Inferior parietal cortex (tissue), 1 donor: ENCODE data around the gene IL10RA.
"Not testable (repeated sequence)": the region's sequence is repeated elsewhere in the genome, so short reads cannot be mapped to it uniquely, and the experiment has no call there.

Source experiments
- DNase-seq: peaks from one replicate; pipeline ENCODE4 v3.0.0-alpha.2; 2016; ENCODE audit errors: extremely low spot score

IL10RA gene

DNA sequence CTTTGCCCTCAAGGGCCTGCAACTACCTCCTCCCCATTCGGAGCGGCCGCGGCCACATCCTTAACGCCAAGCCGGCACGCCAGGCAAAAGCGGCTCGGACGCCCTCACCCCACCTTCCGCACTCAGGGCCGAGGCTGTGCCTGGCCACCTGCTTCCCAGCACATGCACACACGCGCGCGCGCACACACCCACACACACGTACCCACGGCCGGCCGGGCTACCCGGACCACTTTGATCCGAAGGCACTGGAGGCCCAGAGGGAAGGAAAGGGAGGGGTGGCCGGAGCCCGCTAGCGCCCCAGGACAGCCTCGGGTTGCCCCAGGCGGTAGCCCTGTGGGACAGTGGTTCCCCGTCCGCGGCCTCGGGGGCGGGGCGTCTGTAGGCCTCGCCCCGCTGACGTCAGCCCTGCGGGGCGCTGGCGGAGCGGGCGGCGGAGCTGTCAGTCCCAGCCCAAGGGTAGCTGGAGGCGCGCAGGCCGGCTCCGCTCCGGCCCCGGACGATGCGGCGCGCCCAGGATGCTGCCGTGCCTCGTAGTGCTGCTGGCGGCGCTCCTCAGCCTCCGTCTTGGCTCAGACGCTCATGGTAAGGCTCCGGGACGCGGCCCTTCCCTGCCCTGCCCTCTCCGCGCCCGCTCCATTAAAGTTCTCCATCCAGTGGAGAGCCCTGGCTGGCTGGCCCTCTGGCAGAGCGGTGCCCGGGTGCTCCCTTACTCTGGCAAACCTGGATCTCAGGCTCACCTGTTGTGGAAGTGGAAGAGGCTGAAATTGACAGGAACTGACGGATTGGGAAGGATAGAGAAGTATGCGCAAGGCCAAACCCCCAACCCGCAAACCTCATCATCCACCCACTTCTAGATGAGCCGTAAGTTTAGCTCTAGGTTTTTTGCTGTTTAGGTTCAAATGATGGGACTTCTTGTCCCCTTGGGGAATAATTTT, at the start of gene IL10RA:
TSS of gene IL10RA (plus strand) at position 442 of the 935 bp plus-strand sequence. CDS start at position 516, 74 bp downstream.
- DNase-seq = peak; percentile 75

DNA sequence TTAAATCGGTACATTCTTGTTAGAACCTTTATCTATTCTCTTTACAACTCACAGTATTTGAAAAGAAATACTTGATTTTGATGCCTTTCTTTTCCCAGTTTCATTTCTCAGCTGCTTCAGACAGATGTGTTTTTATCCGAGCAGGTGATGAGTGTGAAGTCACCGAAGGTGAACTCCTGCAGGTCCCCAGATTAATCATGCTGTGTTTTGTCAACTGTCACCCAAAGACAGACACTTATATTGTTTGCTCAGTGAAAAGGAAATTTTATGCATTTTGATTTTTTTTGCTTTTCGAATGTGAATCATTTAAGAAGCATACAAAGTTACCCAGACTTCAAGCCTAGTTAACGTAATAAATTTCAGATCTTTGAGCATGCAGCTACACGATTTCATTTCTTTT, 49.2 kb upstream of the IL10RA start:
- DNase-seq = no peak

DNA sequence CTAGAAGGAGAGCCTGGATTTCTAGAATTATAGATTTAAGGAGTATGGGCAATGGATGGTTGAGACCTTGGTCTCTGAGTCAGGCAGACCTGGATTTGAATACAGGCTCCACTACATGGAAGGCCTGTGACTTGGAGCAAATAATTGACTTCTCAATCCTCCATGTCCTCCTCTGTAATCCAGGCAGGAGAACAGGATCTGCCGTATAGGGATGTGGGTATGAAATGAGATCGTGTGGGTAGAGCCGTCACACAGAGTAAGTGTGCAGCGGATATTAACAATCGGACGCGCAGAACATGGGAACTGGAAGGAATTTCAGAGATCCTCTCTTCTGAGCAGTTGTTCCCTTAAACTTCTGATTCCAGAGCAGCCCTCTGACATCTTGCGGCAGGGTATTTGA, 45.5 kb upstream of the IL10RA start:
- no peak for DNase-seq

DNA sequence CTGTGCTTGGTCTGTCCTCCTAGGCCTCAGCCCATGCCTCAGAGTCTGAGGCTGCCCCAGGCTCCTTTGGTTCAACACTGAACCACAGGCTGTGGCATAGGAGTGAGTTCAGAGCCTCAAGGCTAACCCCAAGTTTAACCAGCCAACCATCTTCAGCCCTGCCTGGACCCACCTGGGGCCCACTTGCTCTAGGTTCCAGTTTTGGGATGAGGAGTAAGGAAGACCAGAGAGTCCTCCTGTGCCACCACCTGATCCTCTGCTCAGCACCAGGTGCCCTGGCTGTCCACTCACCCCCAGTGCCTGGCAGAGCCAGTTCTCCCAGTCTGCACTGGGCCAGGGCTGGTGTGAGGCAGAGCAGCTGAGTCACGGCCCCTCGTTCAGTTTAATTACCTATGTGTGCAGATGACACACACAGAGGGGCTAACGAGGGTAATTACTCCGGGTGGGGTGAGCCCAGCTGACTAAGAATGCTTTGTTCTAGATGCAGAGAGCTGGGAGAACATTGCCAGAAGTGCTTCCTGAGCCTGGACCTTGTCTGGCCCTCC, 45.0 kb upstream of the IL10RA start:
- no peak for DNase-seq

DNA sequence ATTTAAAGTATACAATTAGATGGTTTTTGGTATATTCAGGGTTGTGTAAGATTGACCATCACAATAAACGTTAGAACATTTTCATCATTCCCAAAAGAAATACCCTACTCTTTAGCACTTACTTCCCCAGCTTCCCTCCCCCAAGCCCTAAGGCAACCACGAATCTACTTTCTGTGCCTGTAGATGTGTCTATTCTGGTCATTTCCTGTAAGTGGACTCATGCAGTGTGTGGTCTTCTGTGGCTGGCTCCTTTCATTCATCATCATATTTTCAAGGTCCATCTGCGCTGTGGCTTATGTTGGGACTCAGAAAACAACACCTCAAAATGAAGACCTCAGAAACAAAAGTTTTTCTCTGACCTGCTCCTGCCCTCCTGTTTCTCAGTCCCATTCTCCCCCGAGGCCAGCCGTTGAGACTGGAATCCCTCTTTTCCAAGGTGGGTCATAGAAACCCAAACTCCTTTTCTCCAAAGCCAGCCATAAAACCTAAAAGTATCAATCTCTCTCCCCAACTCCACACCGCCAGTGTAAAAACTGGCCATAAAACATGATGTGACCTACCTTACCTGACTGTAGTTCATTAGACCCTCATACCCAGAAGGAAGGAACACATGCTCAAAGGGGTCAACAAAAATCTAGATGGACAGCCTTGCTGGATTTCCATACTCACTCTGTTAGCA, 44.1 kb upstream of the IL10RA start:
- no peak for DNase-seq

DNA sequence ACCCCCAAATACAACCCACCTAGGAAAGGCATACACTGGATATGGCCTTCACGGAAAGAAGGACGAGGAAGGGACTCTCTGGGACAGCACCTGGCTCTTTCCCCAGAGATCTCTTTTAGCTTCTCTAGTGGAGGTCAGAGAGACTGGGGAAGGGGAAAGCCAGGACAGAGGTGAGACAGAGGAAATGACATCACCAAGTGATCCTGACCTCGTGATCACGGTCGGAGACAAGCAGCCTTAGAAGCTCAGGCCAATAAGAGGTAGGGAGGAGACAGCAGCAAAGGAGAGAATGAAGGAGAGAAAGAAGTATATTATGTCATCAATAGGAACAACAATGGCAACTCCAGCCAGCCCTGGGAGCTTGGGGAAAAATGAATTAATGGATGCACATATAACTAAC, 41.6 kb upstream of the IL10RA start:
- DNase-seq = no peak

DNA sequence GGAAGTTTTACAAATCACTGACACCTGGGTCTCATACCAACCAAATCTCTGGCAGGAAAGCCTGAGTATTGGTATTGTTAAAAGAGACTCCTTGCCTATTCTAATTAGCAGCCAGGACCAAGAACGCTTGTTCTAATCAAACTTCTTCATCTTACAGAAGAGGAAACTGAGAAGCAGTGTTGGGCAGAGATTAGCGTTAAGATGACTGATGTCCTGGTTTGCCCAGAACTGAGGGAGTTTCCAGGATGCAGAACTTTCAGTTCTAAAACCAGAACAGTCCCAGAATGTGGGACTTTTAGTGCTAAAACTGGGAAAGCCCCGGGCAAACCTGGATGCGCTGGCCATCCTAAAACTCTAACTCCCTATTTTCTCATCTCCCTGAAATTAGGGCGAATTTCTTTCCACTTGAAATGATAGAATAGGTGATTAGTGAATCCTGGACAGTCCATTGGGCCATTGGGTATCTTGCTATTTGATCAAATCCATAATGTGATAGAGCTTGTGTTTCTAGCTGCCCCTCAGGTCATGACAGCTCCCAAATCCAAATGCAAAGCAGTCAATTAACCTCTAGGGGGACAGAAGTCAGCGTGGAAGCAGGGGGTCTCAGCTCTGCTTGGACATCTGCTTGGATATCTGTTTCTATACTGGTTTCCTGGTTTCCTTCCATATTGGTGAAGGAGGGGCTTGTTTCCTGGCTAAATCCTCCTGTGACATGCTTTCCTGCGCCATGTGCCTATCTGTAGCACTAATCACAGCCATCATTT, 41.0 kb upstream of the IL10RA start:
- DNase-seq = no peak

GRCh38 chr11:117946156-117946841, 39.9 kb upstream of the IL10RA start:
- DNase-seq = no peak

GRCh38 chr11:117946842-117947526, 39.2 kb upstream of the IL10RA start:
- peak; percentile 96 for DNase-seq

GRCh38 chr11:117947751-117948150, 38.4 kb upstream of the IL10RA start:
- DNase-seq = not testable (repeated sequence)

DNA sequence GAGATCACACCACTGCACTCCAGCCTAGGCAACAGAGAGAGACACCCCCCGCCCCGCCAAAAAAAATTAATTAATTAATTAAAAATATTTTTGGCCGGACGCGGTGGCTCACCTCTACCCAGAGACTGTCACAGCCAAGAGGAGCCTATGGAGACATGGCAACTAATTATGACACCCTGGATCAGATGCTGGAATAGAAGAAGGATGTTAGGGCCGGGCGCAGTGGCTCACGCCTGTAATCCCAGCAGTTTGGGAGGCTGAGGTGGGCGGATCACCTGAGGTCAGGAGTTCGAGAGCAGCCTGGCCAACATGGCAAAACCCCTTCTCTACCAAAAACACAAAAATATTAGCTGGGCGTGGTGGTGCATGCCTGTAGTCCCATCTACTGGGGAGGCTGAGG, 37.7 kb upstream of the IL10RA start:
- not testable (repeated sequence) for DNase-seq

DNA sequence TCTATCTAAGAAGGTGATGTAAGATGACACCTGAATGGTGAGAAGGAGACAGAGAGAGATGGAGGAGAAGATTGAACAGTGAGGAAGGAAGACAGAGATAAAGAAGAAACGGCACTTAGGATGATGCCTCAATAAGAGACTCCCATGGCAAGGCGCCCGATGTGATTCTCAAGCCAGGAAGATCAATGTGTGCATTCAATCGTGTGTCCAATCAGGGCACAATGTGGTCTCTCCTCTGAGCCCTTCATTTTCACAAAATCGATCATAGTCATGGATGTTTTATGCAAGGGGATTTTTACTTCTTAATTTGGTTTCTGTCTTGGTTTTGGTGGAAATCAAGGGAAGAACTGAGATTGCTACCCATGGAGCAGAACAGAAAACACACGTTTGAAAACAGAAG, 37.1 kb upstream of the IL10RA start:
- DNase-seq = no peak

DNA sequence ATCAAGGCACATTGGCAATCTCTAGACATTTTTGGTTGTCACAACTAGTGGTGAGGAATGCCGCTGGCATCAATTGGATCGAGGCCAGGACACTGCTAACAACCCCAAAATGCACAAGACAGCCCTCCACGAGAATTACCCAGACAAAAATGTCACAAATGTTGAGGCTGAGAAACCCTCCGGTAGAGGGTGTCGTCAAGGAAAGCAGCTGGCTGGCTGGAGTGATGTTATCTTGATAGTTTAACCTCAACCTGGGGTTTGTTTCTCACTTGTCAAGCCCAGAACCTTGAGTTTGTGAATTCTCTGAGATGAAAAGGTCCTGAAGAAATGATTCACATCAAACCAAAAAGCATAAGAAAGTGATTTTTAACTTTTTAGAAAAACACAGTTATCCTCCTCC, 35.9 kb upstream of the IL10RA start:
- DNase-seq = no peak

DNA sequence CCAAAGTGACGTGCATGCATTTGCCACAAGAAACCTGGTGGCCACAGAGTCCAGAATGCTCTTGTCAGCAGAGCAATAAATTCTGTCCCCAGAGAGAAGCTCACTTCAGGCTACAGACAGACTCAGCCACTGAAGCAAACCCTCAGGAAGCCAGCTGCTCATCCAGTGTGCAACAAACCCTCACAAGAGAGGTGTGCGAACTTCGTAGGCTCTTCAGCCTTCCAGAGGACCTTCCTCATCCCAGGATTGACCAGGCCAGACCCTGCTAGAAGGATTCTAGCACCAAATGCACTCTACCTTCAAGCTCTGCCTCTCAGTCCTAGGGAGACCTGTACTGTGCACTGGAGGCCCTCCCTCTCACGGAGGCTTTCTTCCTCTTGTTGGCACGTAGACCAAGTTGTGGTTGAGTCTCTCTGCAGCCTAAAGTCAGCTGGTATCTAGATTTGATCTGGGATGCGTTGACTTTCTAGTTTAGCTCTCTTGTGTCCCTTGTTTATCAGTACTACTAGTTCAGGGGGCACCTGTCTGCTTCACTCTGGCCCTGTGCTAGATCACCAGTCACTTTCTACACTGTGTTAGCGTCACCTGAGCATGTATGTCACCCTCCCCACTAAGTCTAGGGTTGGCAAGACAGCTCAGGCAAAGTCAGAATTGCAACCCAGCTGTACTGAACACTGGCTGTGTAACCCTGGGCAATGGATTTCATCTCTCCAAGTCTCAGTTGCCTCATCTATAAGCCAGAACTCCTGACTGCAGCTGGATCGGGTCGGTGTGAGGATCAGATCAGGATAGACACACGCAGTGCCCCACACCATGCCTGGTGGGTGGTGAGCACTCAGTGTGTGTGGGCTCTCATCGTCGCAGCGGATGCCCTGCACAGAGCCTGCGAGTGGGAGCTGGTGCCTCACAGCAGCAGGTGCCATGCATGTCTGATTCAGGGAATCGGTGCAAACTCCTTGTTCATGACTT, 34.9 kb upstream of the IL10RA start:
- no peak for DNase-seq

GRCh38 chr11:117953024-117953671, 33.0 kb upstream of the IL10RA start:
- DNase-seq = no peak

DNA sequence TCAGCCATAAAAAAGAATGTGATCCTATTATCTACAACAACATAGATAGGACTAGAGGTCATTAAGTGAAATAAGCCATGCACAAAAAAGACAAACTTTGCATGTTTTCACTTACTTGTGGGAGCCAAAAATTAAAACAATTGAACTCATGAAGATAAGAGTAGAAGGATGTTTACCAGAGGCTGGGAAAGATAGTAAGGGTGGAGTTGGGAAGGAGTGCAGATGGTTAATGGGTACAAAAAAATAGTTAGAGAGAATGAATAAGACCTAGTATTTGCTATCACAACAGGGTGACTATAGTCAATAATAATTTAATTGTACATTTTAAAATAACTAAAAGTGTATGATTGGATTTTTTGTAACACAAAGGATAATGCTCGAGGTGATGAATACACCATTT, 27.2 kb upstream of the IL10RA start:
- DNase-seq = no peak

DNA sequence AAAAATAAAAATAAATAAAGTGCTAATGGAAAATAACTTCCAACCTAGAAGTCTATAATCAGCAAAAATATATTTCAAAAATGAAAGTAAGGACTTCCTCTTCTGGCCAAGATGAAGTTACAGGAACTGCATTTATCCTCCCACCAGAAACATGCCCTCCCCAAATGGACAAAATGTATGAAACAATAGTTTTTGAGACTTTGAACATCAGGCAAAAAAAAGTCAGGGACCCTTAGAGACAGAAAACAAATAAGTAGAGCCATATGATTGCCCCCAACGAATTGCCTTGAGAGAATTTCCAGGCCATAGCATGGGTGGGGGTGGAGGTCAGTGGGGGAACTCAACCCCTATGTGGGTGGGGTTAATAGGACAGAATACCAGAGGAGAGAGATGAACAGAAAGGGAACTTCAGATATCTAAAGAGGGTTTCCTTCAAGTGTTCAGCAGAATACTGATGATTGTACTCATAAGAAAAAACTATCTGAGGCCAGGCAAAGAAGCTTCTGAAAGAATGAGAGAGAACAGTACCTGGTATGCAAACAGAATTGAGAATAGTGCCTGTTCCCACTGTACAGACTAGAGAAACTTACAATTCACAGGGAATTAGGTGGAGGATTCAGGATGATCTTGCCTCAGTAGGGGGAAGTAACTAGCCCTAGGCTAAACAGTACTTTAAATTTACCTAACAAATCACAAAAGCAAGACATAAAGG, 26.6 kb upstream of the IL10RA start:
- DNase-seq = no peak

GRCh38 chr11:117960406-117960805, 25.8 kb upstream of the IL10RA start:
- no peak for DNase-seq
